Measurements from ENCODE around the gene RALB. TPM values are rescaled to one million over a fixed set of nuclear protein-coding genes. Genes with fewer than 3 reads are reported as not detected.

Gene RALB
- total and polyA plus RNA-seq, 2 of the 4 experiments (the other 2 are of a cell fraction), result 53.6 to 54.7 TPM

- Histone ChIP-seq H3K18ac (ENCODE audit: low read depth, low read length) (no peak overlapping the region), H3K4me3 (ENCODE audit: insufficient read depth, low read depth, low read length) (no peak overlapping the region), H4K20me1 (ENCODE audit: insufficient read depth, low read length) (peaks cover 61% of the 10 kb centered on the region), H3K9me3 (ENCODE audit: control insufficient read depth, insufficient read depth, low read length) (peaks cover 5% of the 10 kb centered on the region), H3K23ac (ENCODE audit: low read depth, low read length) (no peak overlapping the region), H2AK9ac (replicated peaks; ENCODE audit: low read depth, low read length, poor library complexity) (peak overlapping the region; percentile 53), H2AK5ac (ENCODE audit: low read depth, low read length) (0 out of 2 replicates have a peak overlapping the region, but pooled peaks have one; percentile 3), H2BK20ac (ENCODE audit: low read depth, low read length) (no peak overlapping the region), H2BK120ac (ENCODE audit: low read depth, low read length) (no peak overlapping the region), H3K9ac (ENCODE audit: low read depth, low read length) (no peak overlapping the region), H4K5ac (ENCODE audit: low read depth, low read length) (no peak overlapping the region), H3K27me3 (ENCODE audit: control insufficient read depth, insufficient read depth, low read length) (no peaks in the 10 kb centered on the region), H3K4me2 (ENCODE audit: low read depth, low read length) (no peak overlapping the region), H4K91ac (ENCODE audit: insufficient read depth, low read depth, low read length) (no peak overlapping the region), H3K14ac (replicated peaks; ENCODE audit: low read depth, low read length) (no peak overlapping the region), H3K9me1 (ENCODE audit: insufficient read depth, low read length) (peaks cover 23% of the 10 kb centered on the region), H4K8ac (ENCODE audit: low read depth in 2 of 2, low read length in 2 of 2) (no peak overlapping the region), H3K36me3 (ENCODE audit: control insufficient read depth, insufficient read depth, low read length) (no peaks in the 10 kb centered on the region), H3K27ac (ENCODE audit: insufficient read depth, low read length) (no peak overlapping the region), H3K4ac (ENCODE audit: low read depth, low read length) (no peak overlapping the region), H3K4me1 (ENCODE audit: control insufficient read depth, insufficient read depth, low read length) (peaks cover 7% of the 10 kb centered on the region), H2BK5ac (ENCODE audit: low read depth, low read length, poor library complexity, severe bottlenecking) (no peak overlapping the region), H3K56ac (ENCODE audit: extremely low read depth, insufficient read depth, low read length) (no peak overlapping the region), H2BK15ac (ENCODE audit: low read depth, low read length) (no peak overlapping the region), H3K79me1 (ENCODE audit: low read depth in 1 of 2, low read length in 2 of 2) (peaks cover 39 to 77% of the 10 kb centered on the region in 2 experiments), H2AFZ (replicated peaks; ENCODE audit: low read length, poor library complexity) (no peak overlapping the region)
- CTCF ChIA-PET, result no interaction called here
- no peak for TF ChIP-seq MAZ (IDR thresholded peaks at IDR 0.05; ENCODE audit: borderline replicate concordance, low read depth, low read length)
- TF ChIP-seq CEBPB (IDR thresholded peaks at IDR 0.05; ENCODE audit: low read depth, low read length), result no peak
- no peak for TF ChIP-seq MXI1 (IDR thresholded peaks at IDR 0.05; ENCODE audit: borderline replicate concordance, low read depth, low read length)
- TF ChIP-seq NFE2L2 (IDR thresholded peaks at IDR 0.05; ENCODE audit: low read depth, low read length), result no peak
- no peak for TF ChIP-seq FOS (IDR thresholded peaks at IDR 0.05; ENCODE audit: low read depth, low read length)
- TF ChIP-seq SMC3 (IDR thresholded peaks at IDR 0.05; ENCODE audit: low read depth, low read length), result no peak
- POLR2A ChIA-PET (ENCODE audit: unreplicated experiment), result no interaction called here
- BruUV-seq (replicated peaks), result no TSS peak
- no CpG with 5 or more reads among the region's 2 CpGs for WGBS, 2 experiments (ENCODE audit: extremely low coverage in 2 of 2, insufficient read length in 1 of 2)
- dilution Hi-C loops (cut with HindIII; ENCODE audit: low sequenced_read_pairs, unreplicated experiment) (no loop called here), in situ Hi-C loops (cut with MboI; ENCODE audit: low sequenced_read_pairs) (no loop called here), intact Hi-C loops (cut with micrococcal nuclease) (no loop called here)
- ATAC-seq (ENCODE audit: low read depth) (no peak), DNase-seq (no peak)
Observed at GRCh38 chr2:120262150-120262549, 9.5 kb downstream of the RALB start.
